HepG2 (cell line): Measurements from ENCODE around the gene ARPC3. TPM values are rescaled to one million over a fixed set of nuclear protein-coding genes. Genes with fewer than 3 reads are reported as not detected.

Source experiments
- ATRX ChIP-seq: sonication (generic); formaldehyde crosslinking; IDR thresholded peaks from 2 replicates; pipeline ENCODE4 v1.4.0; 2020; ENCODE audit warnings: missing genetic modification reagents, borderline replicate concordance
- CBX1 ChIP-seq: IDR thresholded peaks from one replicate; pipeline ENCODE4 v1.6.1; 2016; ENCODE audit warnings: antibody characterized with exemption, low read depth
- CCDC6 ChIP-seq: sonication (generic); formaldehyde crosslinking; IDR thresholded peaks from 2 replicates; pipeline ENCODE4 v1.8.1; 2022; ENCODE audit warnings: mild to moderate bottlenecking, missing genetic modification reagents, moderate library complexity
- EHMT2 ChIP-seq: fragments of 200-600 bp; sonication (generic); IDR thresholded peaks from 2 replicates; pipeline ENCODE4 v1.7.0; 2017; ENCODE audit warnings: antibody characterized with exemption, low read depth, low read length, borderline replicate concordance
- FOXO1 ChIP-seq: sonication (generic); formaldehyde crosslinking; IDR thresholded peaks from 2 replicates; pipeline ENCODE4 v1.4.0; 2020; ENCODE audit warnings: missing genetic modification reagents
- IKZF1 ChIP-seq: fragments of 450-650 bp; IDR thresholded peaks from 2 replicates; pipeline ENCODE4 v1.7.1; 2016
- KDM5B ChIP-seq: sonication (generic); formaldehyde crosslinking; IDR thresholded peaks from 2 replicates; pipeline ENCODE4 v1.4.0; 2020; ENCODE audit warnings: missing genetic modification reagents, mild to moderate bottlenecking, borderline replicate concordance
- KLF15 ChIP-seq: sonication (generic); formaldehyde crosslinking; IDR thresholded peaks from 2 replicates; pipeline ENCODE4 v1.8.1; 2023; ENCODE audit warnings: borderline replicate concordance, mild to moderate bottlenecking, inconsistent platforms, missing genetic modification reagents, mixed read lengths
- MTF2 ChIP-seq: sonication (generic); formaldehyde crosslinking; IDR thresholded peaks from 2 replicates; pipeline ENCODE4 v1.5.0; 2020; ENCODE audit warnings: missing genetic modification reagents, borderline replicate concordance
- RFX5 ChIP-seq: IDR thresholded peaks from 2 replicates; pipeline ENCODE4 v1.6.1; 2011; ENCODE audit warnings: low read depth, low read length, improper control_type of control experiment
- ZNF138 ChIP-seq: sonication (generic); formaldehyde crosslinking; IDR thresholded peaks from 2 replicates; pipeline ENCODE4 v1.5.0; 2020; ENCODE audit warnings: mild to moderate bottlenecking, low read depth, missing genetic modification reagents
- ZNF282 ChIP-seq: fragments of 450-650 bp; IDR thresholded peaks from 2 replicates; pipeline ENCODE4 v1.6.1; 2018; ENCODE audit not compliant: partially characterized antibody
- ZNF331 ChIP-seq: sonication (generic); formaldehyde crosslinking; IDR thresholded peaks from 2 replicates; pipeline ENCODE4 v1.4.0; 2020; ENCODE audit warnings: missing genetic modification reagents
- ZNF552 ChIP-seq: sonication (generic); formaldehyde crosslinking; IDR thresholded peaks from 2 replicates; pipeline ENCODE4 v1.9.0; 2022; ENCODE audit warnings: missing genetic modification reagents, mild to moderate bottlenecking, borderline replicate concordance
- ZNF792 ChIP-seq: IDR thresholded peaks from 2 replicates; pipeline ENCODE4 v1.6.1; 2016
- polyA plus RNA-seq, 8 experiments: library from polyadenylated mRNA; depleted of rRNA in 3 of 8; stranded (reverse) in 7 of 8; unstranded in 1 of 8; fragments of >200 nt; fragmentation: Illumina TruSeq in 4 of 8; extraction: Trizol in 4 of 8; gene quantifications; 2 replicates each; pipeline versions ENCODE4 v1.2.1 to v1.2.3, GENCODE V29; 2011 to 2016; ENCODE audit warnings: low read depth in 4 of 8, missing spikeins in 1 of 8, mixed read lengths in 1 of 8; ENCODE audit not compliant: insufficient read depth in 1 of 8
- total RNA-seq, 5 experiments: library from RNA; depleted of rRNA; stranded (reverse); fragments of >200 nt; fragmentation: Illumina TruSeq; extraction: Trizol; gene quantifications; 2 replicates each; pipeline ENCODE4 v1.2.3, GENCODE V29; 2016; ENCODE audit warnings: low read depth in 1 of 5
- TF ChIP-seq, protein P1 (sequence below): sonication (generic); formaldehyde crosslinking; IDR thresholded peaks from 2 replicates; pipeline ENCODE4 v1.4.0; 2020; ENCODE audit warnings: low read depth, missing genetic modification reagents
- TF ChIP-seq, protein P2 (sequence below): sonication (generic); formaldehyde crosslinking; IDR thresholded peaks from 2 replicates; pipeline ENCODE4 v1.5.1; 2020; ENCODE audit warnings: missing genetic modification reagents, mild to moderate bottlenecking, borderline replicate concordance
- TF ChIP-seq, protein P3 (sequence below): sonication (generic); formaldehyde crosslinking; IDR thresholded peaks from 2 replicates; pipeline ENCODE4 v1.8.1; 2023; ENCODE audit warnings: mild to moderate bottlenecking, missing genetic modification reagents
- TF ChIP-seq, protein P4 (sequence below): IDR thresholded peaks from 2 replicates; pipeline ENCODE4 v1.6.1; 2016; ENCODE audit warnings: missing compliant biosample characterization, missing genetic modification reagents, borderline replicate concordance

The ARPC3 gene
- total and polyA plus RNA-seq, 2 of the 13 experiments (the other 11 are each of a cell fraction or from before 2014, with no cell fraction given): 32.7 to 234 TPM

DNA sequence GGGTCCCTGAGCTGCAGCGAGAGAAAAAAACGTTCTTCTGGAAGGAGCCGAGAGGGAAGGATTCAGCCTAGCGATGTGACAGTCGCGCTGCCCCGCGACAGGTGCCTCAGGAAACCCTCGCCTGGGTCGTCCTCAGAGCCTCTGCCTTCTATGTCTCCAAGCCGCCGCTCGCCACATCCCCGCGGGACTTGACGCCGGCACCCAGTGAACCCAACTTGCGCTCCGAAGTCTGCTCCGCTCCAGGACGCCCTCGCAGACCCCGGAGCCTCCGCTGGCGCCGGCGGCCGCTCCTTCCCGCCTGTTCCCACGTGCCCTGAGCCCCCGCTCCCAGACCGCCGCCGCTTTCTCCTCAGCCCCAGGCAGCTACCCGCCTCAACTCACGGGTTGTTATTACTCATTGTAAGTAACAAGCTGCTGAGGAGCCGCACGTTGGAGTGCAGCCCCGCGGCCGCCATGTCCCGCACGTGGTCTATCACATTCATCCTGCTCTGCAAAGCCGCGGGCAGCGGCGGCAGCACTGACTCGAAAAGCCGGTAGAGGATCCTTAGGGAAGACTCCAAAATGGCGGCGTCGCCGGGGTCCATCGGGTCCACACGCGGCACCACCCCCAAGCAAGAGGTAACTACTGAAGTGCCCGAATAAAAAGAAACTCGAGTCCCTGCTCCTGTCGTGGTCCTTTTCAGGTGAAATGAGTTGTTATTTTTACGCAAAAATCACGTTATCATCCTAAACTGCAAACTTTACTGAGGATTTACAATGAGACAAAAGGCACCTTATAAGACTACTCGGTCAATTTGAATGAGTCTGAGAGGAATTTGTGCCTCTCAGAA lies 46.8 kb downstream of the ARPC3 start, which contains the start of gene ANAPC7 (continued):
- TF ChIP-seq, protein P1, sequence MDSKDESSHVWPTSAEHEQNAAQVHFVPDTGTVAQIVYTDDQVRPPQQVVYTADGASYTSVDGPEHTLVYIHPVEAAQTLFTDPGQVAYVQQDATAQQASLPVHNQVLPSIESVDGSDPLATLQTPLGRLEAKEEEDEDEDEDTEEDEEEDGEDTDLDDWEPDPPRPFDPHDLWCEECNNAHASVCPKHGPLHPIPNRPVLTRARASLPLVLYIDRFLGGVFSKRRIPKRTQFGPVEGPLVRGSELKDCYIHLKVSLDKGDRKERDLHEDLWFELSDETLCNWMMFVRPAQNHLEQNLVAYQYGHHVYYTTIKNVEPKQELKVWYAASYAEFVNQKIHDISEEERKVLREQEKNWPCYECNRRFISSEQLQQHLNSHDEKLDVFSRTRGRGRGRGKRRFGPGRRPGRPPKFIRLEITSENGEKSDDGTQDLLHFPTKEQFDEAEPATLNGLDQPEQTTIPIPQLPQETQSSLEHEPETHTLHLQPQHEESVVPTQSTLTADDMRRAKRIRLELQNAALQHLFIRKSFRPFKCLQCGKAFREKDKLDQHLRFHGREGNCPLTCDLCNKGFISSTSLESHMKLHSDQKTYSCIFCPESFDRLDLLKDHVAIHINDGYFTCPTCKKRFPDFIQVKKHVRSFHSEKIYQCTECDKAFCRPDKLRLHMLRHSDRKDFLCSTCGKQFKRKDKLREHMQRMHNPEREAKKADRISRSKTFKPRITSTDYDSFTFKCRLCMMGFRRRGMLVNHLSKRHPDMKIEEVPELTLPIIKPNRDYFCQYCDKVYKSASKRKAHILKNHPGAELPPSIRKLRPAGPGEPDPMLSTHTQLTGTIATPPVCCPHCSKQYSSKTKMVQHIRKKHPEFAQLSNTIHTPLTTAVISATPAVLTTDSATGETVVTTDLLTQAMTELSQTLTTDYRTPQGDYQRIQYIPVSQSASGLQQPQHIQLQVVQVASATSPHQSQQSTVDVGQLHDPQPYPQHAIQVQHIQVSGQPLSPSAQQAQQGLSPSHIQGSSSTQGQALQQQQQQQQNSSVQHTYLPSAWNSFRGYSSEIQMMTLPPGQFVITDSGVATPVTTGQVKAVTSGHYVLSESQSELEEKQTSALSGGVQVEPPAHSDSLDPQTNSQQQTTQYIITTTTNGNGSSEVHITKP (CRISPR knock-in tag): no peak
- TF ChIP-seq, protein P2, sequence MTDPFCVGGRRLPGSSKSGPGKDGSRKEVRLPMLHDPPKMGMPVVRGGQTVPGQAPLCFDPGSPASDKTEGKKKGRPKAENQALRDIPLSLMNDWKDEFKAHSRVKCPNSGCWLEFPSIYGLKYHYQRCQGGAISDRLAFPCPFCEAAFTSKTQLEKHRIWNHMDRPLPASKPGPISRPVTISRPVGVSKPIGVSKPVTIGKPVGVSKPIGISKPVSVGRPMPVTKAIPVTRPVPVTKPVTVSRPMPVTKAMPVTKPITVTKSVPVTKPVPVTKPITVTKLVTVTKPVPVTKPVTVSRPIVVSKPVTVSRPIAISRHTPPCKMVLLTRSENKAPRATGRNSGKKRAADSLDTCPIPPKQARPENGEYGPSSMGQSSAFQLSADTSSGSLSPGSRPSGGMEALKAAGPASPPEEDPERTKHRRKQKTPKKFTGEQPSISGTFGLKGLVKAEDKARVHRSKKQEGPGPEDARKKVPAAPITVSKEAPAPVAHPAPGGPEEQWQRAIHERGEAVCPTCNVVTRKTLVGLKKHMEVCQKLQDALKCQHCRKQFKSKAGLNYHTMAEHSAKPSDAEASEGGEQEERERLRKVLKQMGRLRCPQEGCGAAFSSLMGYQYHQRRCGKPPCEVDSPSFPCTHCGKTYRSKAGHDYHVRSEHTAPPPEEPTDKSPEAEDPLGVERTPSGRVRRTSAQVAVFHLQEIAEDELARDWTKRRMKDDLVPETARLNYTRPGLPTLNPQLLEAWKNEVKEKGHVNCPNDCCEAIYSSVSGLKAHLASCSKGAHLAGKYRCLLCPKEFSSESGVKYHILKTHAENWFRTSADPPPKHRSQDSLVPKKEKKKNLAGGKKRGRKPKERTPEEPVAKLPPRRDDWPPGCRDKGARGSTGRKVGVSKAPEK (CRISPR knock-in tag): no peak
- TF ChIP-seq EHMT2: peak; percentile 25; the same call in 1 of the 2 replicates
- no peak for TF ChIP-seq IKZF1
- no peak for TF ChIP-seq CCDC6 (CRISPR knock-in tag)
- TF ChIP-seq, protein P3, sequence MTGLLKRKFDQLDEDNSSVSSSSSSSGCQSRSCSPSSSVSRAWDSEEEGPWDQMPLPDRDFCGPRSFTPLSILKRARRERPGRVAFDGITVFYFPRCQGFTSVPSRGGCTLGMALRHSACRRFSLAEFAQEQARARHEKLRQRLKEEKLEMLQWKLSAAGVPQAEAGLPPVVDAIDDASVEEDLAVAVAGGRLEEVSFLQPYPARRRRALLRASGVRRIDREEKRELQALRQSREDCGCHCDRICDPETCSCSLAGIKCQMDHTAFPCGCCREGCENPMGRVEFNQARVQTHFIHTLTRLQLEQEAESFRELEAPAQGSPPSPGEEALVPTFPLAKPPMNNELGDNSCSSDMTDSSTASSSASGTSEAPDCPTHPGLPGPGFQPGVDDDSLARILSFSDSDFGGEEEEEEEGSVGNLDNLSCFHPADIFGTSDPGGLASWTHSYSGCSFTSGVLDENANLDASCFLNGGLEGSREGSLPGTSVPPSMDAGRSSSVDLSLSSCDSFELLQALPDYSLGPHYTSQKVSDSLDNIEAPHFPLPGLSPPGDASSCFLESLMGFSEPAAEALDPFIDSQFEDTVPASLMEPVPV (CRISPR knock-in tag): no peak
- peak; percentile 76; the same call in 1 of the 2 replicates for TF ChIP-seq ZNF138 (CRISPR knock-in tag)
- TF ChIP-seq MTF2 (CRISPR knock-in tag): no peak
- TF ChIP-seq KDM5B (CRISPR knock-in tag): peak; percentile 66
- peak; percentile 58; the same call in 1 of the 2 replicates for TF ChIP-seq ZNF331
- no peak for TF ChIP-seq ZNF552 (CRISPR knock-in tag)
- no peak for TF ChIP-seq ZNF282
- TF ChIP-seq ATRX (CRISPR knock-in tag): no peak
- no peak for TF ChIP-seq FOXO1 (CRISPR knock-in tag)
- no peak for TF ChIP-seq CBX1
- TF ChIP-seq KLF15 (CRISPR knock-in tag): 0 out of 2 replicates have a peak, but pooled peaks have one; percentile 4
- TF ChIP-seq ZNF792 (CRISPR knock-in tag): 0 out of 2 replicates have a peak, but pooled peaks have one; percentile 52
- TF ChIP-seq, protein P4, sequence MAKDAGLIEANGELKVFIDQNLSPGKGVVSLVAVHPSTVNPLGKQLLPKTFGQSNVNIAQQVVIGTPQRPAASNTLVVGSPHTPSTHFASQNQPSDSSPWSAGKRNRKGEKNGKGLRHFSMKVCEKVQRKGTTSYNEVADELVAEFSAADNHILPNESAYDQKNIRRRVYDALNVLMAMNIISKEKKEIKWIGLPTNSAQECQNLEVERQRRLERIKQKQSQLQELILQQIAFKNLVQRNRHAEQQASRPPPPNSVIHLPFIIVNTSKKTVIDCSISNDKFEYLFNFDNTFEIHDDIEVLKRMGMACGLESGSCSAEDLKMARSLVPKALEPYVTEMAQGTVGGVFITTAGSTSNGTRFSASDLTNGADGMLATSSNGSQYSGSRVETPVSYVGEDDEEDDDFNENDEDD (CRISPR knock-in tag): peak; percentile 89
- no peak for TF ChIP-seq RFX5
